ENCODE results near the gene PDE4C.

GRCh38 chr19:18259893-18260292, 33.7 kb upstream of the PDE4C start:
- TF ChIP-seq CTCF (conservative IDR thresholded peaks at IDR 0.05; ENCODE audit: low read length) (no peak), EZH2phosphoT487 (IDR thresholded peaks at IDR 0.05; ENCODE audit: borderline replicate concordance, low read depth, low read length) (no peak)
